H1 (cell line): Measurements from ENCODE around the gene CEACAM1. TPM values are rescaled to one million over a fixed set of nuclear protein-coding genes. Genes with fewer than 3 reads are reported as not detected.

Experiments
- CTCF ChIA-PET: fragments of 300-600 bp; sonication (Branson Sonifier 250); formaldehyde crosslinking; loops from one replicate; lab custom pipeline; 2021; ENCODE audit not compliant: partially characterized antibody; lab: Charles Lee
- POLR2A ChIA-PET: fragments of 300-600 bp; sonication (Branson Sonifier 250); formaldehyde crosslinking; loops from one replicate; lab custom pipeline; 2021; ENCODE audit warnings: inconsistent platforms; ENCODE audit not compliant: partially characterized antibody; lab: Charles Lee
- DNase-seq, 2 experiments: peaks; one replicate each; pipeline versions ENCODE4 v3.0.0 to v3.0.0-alpha.2; 2010 to 2022; ENCODE audit warnings: low spot score in 2 of 2, low read depth in 1 of 2, mixed read lengths in 1 of 2
- FAIRE-seq: peaks from 2 replicates; lab custom pipeline; 2011; peaks lifted over from hg19 to GRCh38; lab: Jason Lieb, UNC
- H2AFZ ChIP-seq: 2 replicates; pipeline ENCODE4 v1.8.1; 2012; ENCODE audit warnings: low read length, inconsistent platforms
- H2AK5ac ChIP-seq: 2 replicates; pipeline ENCODE4 v1.6.1; 2013; ENCODE audit warnings: low read depth, low read length
- H2BK120ac ChIP-seq: replicated peaks from 2 replicates; pipeline ENCODE3; 2013; ENCODE audit warnings: low read depth, low read length, inconsistent platforms
- H2BK12ac ChIP-seq: 2 replicates; pipeline ENCODE4 v1.6.1; 2013; ENCODE audit warnings: low read depth, low read length
- H2BK15ac ChIP-seq: 2 replicates; pipeline ENCODE4 v1.6.1; 2013; ENCODE audit warnings: low read length
- H2BK20ac ChIP-seq: 2 replicates; pipeline ENCODE4 v1.6.1; 2013; ENCODE audit warnings: low read length
- H2BK5ac ChIP-seq: 2 replicates; pipeline ENCODE4 v1.6.1; 2013; ENCODE audit warnings: low read depth, low read length
- H3K14ac ChIP-seq: 2 replicates; pipeline ENCODE4 v1.6.1; 2013; ENCODE audit warnings: inconsistent platforms; ENCODE audit not compliant: insufficient read length
- H3K18ac ChIP-seq: 2 replicates; pipeline ENCODE4 v1.6.1; 2013; ENCODE audit warnings: low read length; ENCODE audit errors: extremely low read depth
- H3K23ac ChIP-seq: 2 replicates; pipeline ENCODE4 v1.6.1; 2013; ENCODE audit warnings: inconsistent platforms; ENCODE audit not compliant: insufficient read length
- H3K23me2 ChIP-seq: 2 replicates; pipeline ENCODE4 v1.6.1; 2013; ENCODE audit warnings: low read depth, low read length
- H3K27ac ChIP-seq: 2 replicates; pipeline ENCODE4 v1.6.1; 2011; ENCODE audit warnings: low read depth, low read length, inconsistent platforms
- H3K27me3 ChIP-seq, 4 experiments: replicated peaks in 1 of 4; 1 replicate in 1 of 4; 2 replicates in 3 of 4; pipeline versions ENCODE4 v1.6.1 to v1.8.1; 2011 to 2013; ENCODE audit warnings: low read length in 3 of 4, mild to moderate bottlenecking in 3 of 4, inconsistent platforms in 2 of 4, mixed read lengths in 2 of 4, moderate library complexity in 1 of 4; ENCODE audit not compliant: control insufficient read depth in 3 of 4, insufficient read depth in 3 of 4; ENCODE audit errors: extremely low read depth in 1 of 4
- H3K36me3 ChIP-seq, 4 experiments: 2 replicates each; pipeline versions ENCODE4 v1.6.1 to v1.8.1; 2011 to 2013; ENCODE audit warnings: mild to moderate bottlenecking in 4 of 4, low read length in 3 of 4, moderate library complexity in 2 of 4, control low read depth in 1 of 4, inconsistent platforms in 1 of 4; ENCODE audit not compliant: insufficient read depth in 4 of 4, control insufficient read depth in 2 of 4
- H3K4ac ChIP-seq: replicated peaks from 2 replicates; pipeline ENCODE3; 2013; ENCODE audit warnings: low read length, low read depth, mixed read lengths, inconsistent platforms; ENCODE audit not compliant: insufficient read length
- H3K4me1 ChIP-seq, 4 experiments: replicated peaks in 1 of 4; 1 replicate in 1 of 4; 2 replicates in 3 of 4; pipeline versions ENCODE4 v1.6.1 to v1.8.1; 2011 to 2013; ENCODE audit warnings: low read length in 3 of 4, inconsistent platforms in 2 of 4, mixed read lengths in 1 of 4; ENCODE audit not compliant: insufficient read depth in 4 of 4, control insufficient read depth in 3 of 4
- H3K4me2 ChIP-seq, 2 experiments: 2 replicates each; pipeline versions ENCODE4 v1.6.1 to v1.8.1; 2011 to 2013; ENCODE audit warnings: low read depth in 2 of 2, low read length in 2 of 2, control low read depth in 1 of 2, inconsistent platforms in 1 of 2, mild to moderate bottlenecking in 1 of 2; ENCODE audit not compliant: insufficient read depth in 1 of 2
- H3K4me3 ChIP-seq, 4 experiments: fragments of 200-600, 300-600 bp in 1 of 4; sonication (generic), shearing (Covaris generic), sonication (Bioruptor Twin) in 1 of 4; 2 replicates each; pipeline versions ENCODE4 v1.5.1 to v1.8.1; 2011 to 2016; ENCODE audit warnings: low read length in 4 of 4, low read depth in 3 of 4, control low read depth in 2 of 4, inconsistent platforms in 2 of 4, mild to moderate bottlenecking in 2 of 4, mixed read lengths in 1 of 4, moderate library complexity in 1 of 4; ENCODE audit not compliant: insufficient read depth in 2 of 4; ENCODE audit errors: extremely low read depth in 1 of 4
- H3K56ac ChIP-seq: replicated peaks from 2 replicates; pipeline ENCODE3; 2013; ENCODE audit warnings: low read depth, mild to moderate bottlenecking, mixed read lengths, low read length, inconsistent platforms; ENCODE audit not compliant: insufficient read length
- H3K79me1 ChIP-seq: 2 replicates; pipeline ENCODE4 v1.6.1; 2013; ENCODE audit warnings: low read depth, low read length, control low read depth
- H3K79me2 ChIP-seq, 2 experiments: 2 replicates each; pipeline versions ENCODE4 v1.6.1 to v1.8.1; 2012 to 2013; ENCODE audit warnings: low read length in 2 of 2, mild to moderate bottlenecking in 2 of 2, inconsistent platforms in 1 of 2; ENCODE audit not compliant: insufficient read depth in 2 of 2, control insufficient read depth in 1 of 2
- H3K9ac ChIP-seq, 4 experiments: replicated peaks in 1 of 4; 1 replicate in 1 of 4; 2 replicates in 3 of 4; pipeline versions ENCODE4 v1.6.1 to v1.8.1; 2011 to 2013; ENCODE audit warnings: low read depth in 3 of 4, low read length in 3 of 4, control low read depth in 2 of 4, mild to moderate bottlenecking in 2 of 4, moderate library complexity in 2 of 4, inconsistent platforms in 1 of 4; ENCODE audit errors: extremely low read depth in 1 of 4
- H3K9me3 ChIP-seq, 2 experiments: 2 replicates each; pipeline versions ENCODE4 v1.6.1 to v1.8.1; 2012 to 2013; ENCODE audit warnings: mild to moderate bottlenecking in 2 of 2, moderate library complexity in 2 of 2, control low read depth in 1 of 2, inconsistent platforms in 1 of 2, low read depth in 1 of 2, low read length in 1 of 2, mixed read lengths in 1 of 2; ENCODE audit not compliant: insufficient read depth in 2 of 2
- H4K20me1 ChIP-seq, 2 experiments: replicated peaks in 1 of 2; 2 replicates each; pipeline versions ENCODE3 to v1.8.1; 2011 to 2013; ENCODE audit warnings: inconsistent platforms in 2 of 2, low read length in 2 of 2, mild to moderate bottlenecking in 1 of 2; ENCODE audit not compliant: insufficient read depth in 2 of 2, control insufficient read depth in 1 of 2
- H4K5ac ChIP-seq: 2 replicates; pipeline ENCODE4 v1.6.1; 2013; ENCODE audit warnings: low read length, low read depth, mixed read lengths, inconsistent platforms; ENCODE audit not compliant: insufficient read length
- H4K8ac ChIP-seq: 2 replicates; pipeline ENCODE4 v1.8.0; 2013; ENCODE audit warnings: mild to moderate bottlenecking, moderate library complexity, low read length, inconsistent platforms; ENCODE audit not compliant: insufficient read depth; ENCODE audit errors: extremely low read depth
- H4K91ac ChIP-seq: replicated peaks from 2 replicates; pipeline ENCODE3; 2013; ENCODE audit warnings: low read length, mixed read lengths, inconsistent platforms; ENCODE audit not compliant: insufficient read length
- BRCA1 ChIP-seq: IDR thresholded peaks from 2 replicates; pipeline ENCODE4 v1.6.1; 2012; ENCODE audit warnings: low read depth, low read length, improper control_type of control experiment
- CEBPB ChIP-seq: IDR thresholded peaks from 2 replicates; pipeline ENCODE4 v1.6.1; 2012; ENCODE audit warnings: low read depth, low read length
- CTBP2 ChIP-seq: IDR thresholded peaks from 2 replicates; pipeline ENCODE4 v1.7.0; 2011; ENCODE audit warnings: borderline replicate concordance, mild to moderate bottlenecking, moderate library complexity, mixed read lengths, low read length; ENCODE audit not compliant: insufficient read depth, insufficient read length
- CTCF ChIP-seq, 3 experiments: IDR thresholded peaks; 1 replicate in 2 of 3; 2 replicates in 1 of 3; pipeline versions ENCODE4 v1.5.1 to v1.6.1; 2011; ENCODE audit warnings: low read length in 3 of 3, mild to moderate bottlenecking in 3 of 3, inconsistent platforms in 2 of 3, low read depth in 1 of 3, moderate library complexity in 1 of 3; ENCODE audit not compliant: insufficient read depth in 1 of 3; ENCODE audit errors: control extremely low read depth in 1 of 3
- NRF1 ChIP-seq: IDR thresholded peaks from 2 replicates; pipeline ENCODE4 v1.6.1; 2011; ENCODE audit warnings: mild to moderate bottlenecking, low read depth, low read length, improper control_type of control experiment
- POLR2AphosphoS5 ChIP-seq: IDR thresholded peaks from 2 replicates; pipeline ENCODE4 v1.6.1; 2011; ENCODE audit warnings: low read depth, low read length
- SRF ChIP-seq: IDR thresholded peaks from 2 replicates; pipeline ENCODE4 v1.6.1; 2011; ENCODE audit warnings: mild to moderate bottlenecking, low read depth, low read length, moderate library complexity
- TAF1 ChIP-seq: IDR thresholded peaks from 2 replicates; pipeline ENCODE4 v1.6.1; 2011; ENCODE audit warnings: mild to moderate bottlenecking, low read depth, low read length
- TCF12 ChIP-seq: IDR thresholded peaks from 2 replicates; pipeline ENCODE4 v1.6.1; 2011; ENCODE audit warnings: low read depth, mild to moderate bottlenecking, low read length
- WGBS, 2 experiments: shearing (Covaris generic) in 1 of 2; methylation state at CpG; one replicate each; pipeline versions ENCODE4 v1.1.6 to v1.1.7; 2013 to 2015; ENCODE audit warnings: low lambda C conversion rate in 2 of 2, mixed read lengths in 2 of 2, inconsistent platforms in 1 of 2, low coverage in 1 of 2, missing lambda C conversion rate in 1 of 2; ENCODE audit not compliant: insufficient replicate concordance in 2 of 2, insufficient coverage in 1 of 2, insufficient read length in 1 of 2; ENCODE audit errors: extremely low coverage in 1 of 2, missing lambda C conversion rate in 1 of 2; 5-methylcytosine and 5-hydroxymethylcytosine counted together
- polyA plus RNA-seq, 7 experiments: library from polyadenylated mRNA; depleted of rRNA in 3 of 7; stranded (reverse) in 5 of 7; unstranded in 2 of 7; fragments of >200 nt in 5 of 7; fragments of 200-250 nt in 2 of 7; gene quantifications; 1 replicate in 5 of 7; 2 replicates in 1 of 7; 4 replicates in 1 of 7; pipeline versions ENCODE4 v1.2.1 to v1.2.3, GENCODE V29; 2011 to 2013; ENCODE audit warnings: missing spikeins in 2 of 7, mixed read lengths in 2 of 7
- total RNA-seq: library from RNA; stranded (reverse); fragmentation: NEBNext Ultra II Directional; extraction: Animal tissue kit (Norgen Biotek cat#: 25700); gene quantifications from 2 replicates; pipeline ENCODE4 v1.2.1, GENCODE V29; 2021
- TF ChIP-seq, protein P1 (sequence below): IDR thresholded peaks from 2 replicates; pipeline ENCODE4 v1.6.1; 2011; ENCODE audit warnings: low read depth, mild to moderate bottlenecking, low read length; ENCODE audit not compliant: insufficient read depth

CEACAM1 gene
- total and polyA plus RNA-seq, 2 of the 8 experiments (the other 6 are each of a cell fraction or from before 2014, with no cell fraction given) = 1.8 to 3.6 TPM

GRCh38 chr19:42480335-42481095 is 47.8 kb downstream of the CEACAM1 start:
- no peak overlapping the region for H4K5ac ChIP-seq
- WGBS, 2 experiments = 86% methylated on average over 7 of the region's 7 CpGs; no CpG with 5 or more reads in 1 of the 2 experiments
- ChIA-PET POLR2A (interaction anchor here (0.7 to 1.4 kb wide), 2 partner anchors 57 to 620 kb away, joined by 3 read pairs; partner anchors contain the start of gene RPS19), CTCF (no interaction called here)
- no peak overlapping the region for H3K23ac ChIP-seq
- no peaks in the 10 kb centered on the region for H4K20me1 ChIP-seq
- H2AFZ ChIP-seq = no peak overlapping the region
- no peak overlapping the region for H3K4me3 ChIP-seq
- no peak for FAIRE-seq
- H2BK12ac ChIP-seq = peak overlapping the region; percentile 10; the same call in 1 of the 2 replicates
- H3K4ac ChIP-seq = no peak overlapping the region
- no peaks in the 10 kb centered on the region for H3K36me3 ChIP-seq
- no peak overlapping the region for H3K27ac ChIP-seq
- H3K56ac ChIP-seq = no peak overlapping the region
- no peaks in the 10 kb centered on the region for H3K9me3 ChIP-seq
- H3K4me2 ChIP-seq = no peak overlapping the region
- no peaks in the 10 kb centered on the region for H3K27me3 ChIP-seq
- H2BK120ac ChIP-seq = peak overlapping the region; percentile 1
- H3K14ac ChIP-seq = no peak overlapping the region
- H3K23me2 ChIP-seq = no peaks in the 10 kb centered on the region
- H3K79me2 ChIP-seq = no peaks in the 10 kb centered on the region
- DNase-seq = no peak
- H3K18ac ChIP-seq = no peak overlapping the region
- no peak overlapping the region for H3K9ac ChIP-seq
- H3K4me1 ChIP-seq = peaks cover 0 to 9% (median 6%) of the 10 kb centered on the region in 4 experiments
- no peak overlapping the region for H2BK15ac ChIP-seq
- H3K79me1 ChIP-seq = no peaks in the 10 kb centered on the region
- no peak overlapping the region for H4K8ac ChIP-seq
- 0 out of 2 replicates have a peak overlapping the region, but pooled peaks have one; percentile 83 for H2BK20ac ChIP-seq
- H2BK5ac ChIP-seq = peak overlapping the region; percentile 36; the same call in 1 of the 2 replicates
- no peak overlapping the region for H4K91ac ChIP-seq
- no peak overlapping the region for H2AK5ac ChIP-seq
- TF ChIP-seq CTBP2 (no peak), SRF (no peak), CEBPB (no peak), TCF12 (no peak), POLR2AphosphoS5 (no peak), CTCF (IDR thresholded peaks at IDR 0.05; ENCODE audit: control extremely low read depth in 1 of 3, insufficient read depth in 1 of 3, low read depth in 1 of 3, low read length in 3 of 3) (no peak), TAF1 (no peak), BRCA1 (no peak), NRF1 (no peak)
- TF ChIP-seq, protein P1, sequence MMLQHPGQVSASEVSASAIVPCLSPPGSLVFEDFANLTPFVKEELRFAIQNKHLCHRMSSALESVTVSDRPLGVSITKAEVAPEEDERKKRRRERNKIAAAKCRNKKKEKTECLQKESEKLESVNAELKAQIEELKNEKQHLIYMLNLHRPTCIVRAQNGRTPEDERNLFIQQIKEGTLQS = no peak
